Hematopoietic multipotent progenitor cell treated with erythropoietin and hydrocortisone succinate and interleukin-3 and kit ligand, for 17 days (in vitro differentiated cells): ENCODE results near the gene MTR.
"Not testable (repeated sequence)": the region's sequence is repeated elsewhere in the genome, so short reads cannot be mapped to it uniquely, and the experiment has no call there.

ENCODE experiments used
- DNase-seq: peaks from one replicate; pipeline ENCODE4 v3.0.0-alpha.2; 2015; ENCODE audit warnings: low spot score

MTR gene

GRCh38 chr1:236908669-236909068, 113.6 kb downstream of the MTR start:
- no peak for DNase-seq

- not testable (repeated sequence) for DNase-seq
Observed at GRCh38 chr1:236911047-236911446, 116.0 kb downstream of the MTR start.

GRCh38 chr1:236913371-236914037, 118.4 kb downstream of the MTR start:
- peak; percentile 49 for DNase-seq

GRCh38 chr1:236914375-236914774, 119.3 kb downstream of the MTR start:
- DNase-seq, result peak; percentile 37

GRCh38 chr1:236916131-236916800, 121.2 kb downstream of the MTR start:
- no peak for DNase-seq

- DNase-seq, result no peak
Observed at GRCh38 chr1:236917448-236917847, 122.4 kb downstream of the MTR start.

GRCh38 chr1:236920286-236920894, 125.3 kb downstream of the MTR start:
- DNase-seq, result no peak

GRCh38 chr1:236921610-236922009, 126.5 kb downstream of the MTR start:
- DNase-seq, result no peak

GRCh38 chr1:236922190-236922589, 127.1 kb downstream of the MTR start:
- no peak for DNase-seq

GRCh38 chr1:236925386-236925785, 130.3 kb downstream of the MTR start:
- no peak for DNase-seq

- DNase-seq, result no peak
Observed at GRCh38 chr1:236930503-236930902, 135.4 kb downstream of the MTR start.

GRCh38 chr1:236938760-236939159, 143.7 kb downstream of the MTR start:
- DNase-seq, result no peak

GRCh38 chr1:236942431-236942830, 147.3 kb downstream of the MTR start:
- no peak for DNase-seq

GRCh38 chr1:236944556-236944955, 149.5 kb downstream of the MTR start:
- DNase-seq, result no peak

- DNase-seq, result no peak
Observed at GRCh38 chr1:236945002-236945401, 149.9 kb downstream of the MTR start.

GRCh38 chr1:236947794-236948193, 152.7 kb downstream of the MTR start:
- DNase-seq, result no peak

- DNase-seq, result no peak
Observed at GRCh38 chr1:236948381-236948780, 153.3 kb downstream of the MTR start.

GRCh38 chr1:236948996-236949395, 153.9 kb downstream of the MTR start:
- no peak for DNase-seq

- no peak for DNase-seq
Observed at GRCh38 chr1:236950365-236950764, 155.3 kb downstream of the MTR start.

- no peak for DNase-seq
Observed at GRCh38 chr1:236951672-236952071, 156.6 kb downstream of the MTR start.

GRCh38 chr1:236952246-236953003, 157.3 kb downstream of the MTR start:
- DNase-seq, result no peak

- DNase-seq, result no peak
Observed at GRCh38 chr1:236953151-236953700, 158.1 kb downstream of the MTR start.
